HEK293 (cell line): ENCODE data around the gene ADAMTS12.

Source experiments
- CTCF ChIP-seq: fragments of 450-650 bp; formaldehyde crosslinking; IDR thresholded peaks from 2 replicates; pipeline ENCODE4 v1.5.1; 2016; ENCODE audit warnings: missing biosample characterization, missing genetic modification characterization
- MEIS1 ChIP-seq: sonication (generic); formaldehyde crosslinking; IDR thresholded peaks from 2 replicates; pipeline ENCODE4 v1.8.1; 2022; ENCODE audit warnings: missing genetic modification reagents, mild to moderate bottlenecking, borderline replicate concordance
- ZBTB20 ChIP-seq: fragments of 450-650 bp; formaldehyde crosslinking; IDR thresholded peaks from 2 replicates; pipeline ENCODE4 v1.5.1; 2016; ENCODE audit warnings: missing biosample characterization, missing genetic modification characterization
- ZNF501 ChIP-seq: fragments of 450-650 bp; formaldehyde crosslinking; IDR thresholded peaks from 2 replicates; pipeline ENCODE4 v1.5.1; 2016; ENCODE audit warnings: missing biosample characterization, missing genetic modification characterization
- ZNF623 ChIP-seq: fragments of 450-650 bp; formaldehyde crosslinking; IDR thresholded peaks from 2 replicates; pipeline ENCODE4 v1.5.1; 2016; ENCODE audit warnings: missing biosample characterization, missing genetic modification characterization
- ZNF785 ChIP-seq: fragments of 450-650 bp; formaldehyde crosslinking; IDR thresholded peaks from 2 replicates; pipeline ENCODE4 v1.5.1; 2016; ENCODE audit warnings: missing biosample characterization, missing genetic modification characterization

GRCh38 chr5:33474931-33475499, 416.8 kb downstream of the ADAMTS12 start:
- TF ChIP-seq ZNF785 (tag by site-specific recombination) (no peak), MEIS1 (CRISPR knock-in tag) (no peak), ZBTB20 (tag by site-specific recombination) (no peak), CTCF (tag by site-specific recombination) (no peak), ZNF623 (tag by site-specific recombination) (no peak), ZNF501 (tag by site-specific recombination) (no peak)
